GM12801 (cell line): ENCODE measurements around the gene ASCL5.

ENCODE experiments used
- CTCF ChIP-seq: IDR thresholded peaks from one replicate; pipeline ENCODE4 v1.5.1; 2011; ENCODE audit warnings: control low read depth; ENCODE audit not compliant: insufficient read length; ENCODE audit errors: extremely low read depth

The ASCL5 gene

GRCh38 chr1:201170533-201171062, 43.6 kb upstream of the ASCL5 start:
- no peak for TF ChIP-seq CTCF

DNA sequence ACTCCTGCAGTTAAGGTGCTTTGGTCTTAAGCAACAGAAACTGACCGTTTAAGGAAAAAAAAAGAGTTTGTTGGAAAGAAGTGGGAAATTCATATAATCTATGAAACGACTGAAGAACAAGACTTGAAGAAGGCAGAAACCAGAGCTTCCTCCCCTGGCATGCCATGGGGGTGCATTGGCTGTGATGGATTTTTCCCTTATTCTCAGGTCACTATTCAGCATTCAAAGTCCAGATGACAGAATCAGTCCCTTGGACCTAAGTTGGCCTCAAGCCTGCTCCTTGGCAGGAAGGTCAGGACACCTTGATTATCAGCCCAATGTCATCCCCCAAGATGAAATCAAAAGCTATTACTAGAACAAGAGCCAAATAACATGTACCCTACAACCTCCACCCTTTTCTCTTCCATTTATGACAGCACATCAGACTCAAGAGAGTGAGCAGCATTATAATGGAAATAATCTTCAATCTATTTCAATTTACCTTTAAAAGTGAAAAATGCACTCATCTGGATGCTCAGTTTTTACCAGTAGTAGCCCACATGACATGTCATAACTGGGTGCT, 43.1 kb upstream of the ASCL5 start:
- no peak for TF ChIP-seq CTCF

GRCh38 chr1:201169203-201169602, 42.2 kb upstream of the ASCL5 start:
- no peak for TF ChIP-seq CTCF

GRCh38 chr1:201167041-201167991, 40.3 kb upstream of the ASCL5 start:
- no peak for TF ChIP-seq CTCF

DNA sequence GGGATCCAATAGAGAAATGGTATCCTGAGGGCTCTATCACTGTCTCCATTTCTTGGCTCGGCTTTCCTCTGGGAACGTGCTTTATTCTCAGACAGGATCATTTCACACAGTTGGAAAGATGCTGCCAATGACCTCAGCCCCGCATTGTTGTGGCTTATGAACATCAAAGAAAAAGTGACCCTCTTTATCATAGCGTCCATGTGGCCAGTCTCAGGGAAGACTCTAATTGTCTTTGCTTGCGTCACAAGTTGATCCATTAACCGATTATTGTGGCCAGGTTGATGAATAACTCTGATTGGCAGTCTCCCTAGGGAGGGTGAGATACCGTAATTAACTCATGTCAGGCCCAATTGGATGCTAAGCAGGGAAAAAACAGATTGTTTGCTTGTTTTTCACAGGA, 37.7 kb upstream of the ASCL5 start:
- no peak for TF ChIP-seq CTCF

GRCh38 chr1:201163707-201164106, 36.7 kb upstream of the ASCL5 start:
- no peak for TF ChIP-seq CTCF

DNA sequence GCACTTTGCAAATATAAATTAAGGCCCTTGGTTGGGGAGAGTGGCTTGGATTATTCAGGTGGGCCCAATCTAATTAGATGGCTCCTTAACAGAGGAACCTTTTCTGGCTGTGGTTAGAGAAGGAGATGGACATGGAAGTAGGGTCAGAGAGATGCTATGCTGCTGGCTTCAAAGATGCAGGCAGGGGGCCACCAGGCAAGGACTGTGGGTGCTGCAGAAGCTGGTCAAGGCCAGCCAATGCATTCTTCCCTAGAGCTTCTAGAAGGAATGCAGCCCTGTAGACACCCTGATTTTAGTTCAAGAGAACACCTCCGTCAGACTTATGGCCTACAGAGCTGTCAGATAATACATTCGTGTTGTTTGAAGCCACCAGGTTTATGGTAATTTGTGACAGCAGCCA, 31.0 kb upstream of the ASCL5 start:
- no peak for TF ChIP-seq CTCF
